SH-SY5Y (cell line): ENCODE measurements around the gene GNG7.

Source experiments
- GATA2 ChIP-seq: IDR thresholded peaks from 2 replicates; pipeline ENCODE4 v1.6.1; 2011; ENCODE audit warnings: mild to moderate bottlenecking, low read depth, low read length
- GATA3 ChIP-seq: IDR thresholded peaks from 2 replicates; pipeline ENCODE4 v1.6.1; 2011; ENCODE audit warnings: low read depth, mild to moderate bottlenecking, low read length, moderate library complexity

GNG7 gene

DNA sequence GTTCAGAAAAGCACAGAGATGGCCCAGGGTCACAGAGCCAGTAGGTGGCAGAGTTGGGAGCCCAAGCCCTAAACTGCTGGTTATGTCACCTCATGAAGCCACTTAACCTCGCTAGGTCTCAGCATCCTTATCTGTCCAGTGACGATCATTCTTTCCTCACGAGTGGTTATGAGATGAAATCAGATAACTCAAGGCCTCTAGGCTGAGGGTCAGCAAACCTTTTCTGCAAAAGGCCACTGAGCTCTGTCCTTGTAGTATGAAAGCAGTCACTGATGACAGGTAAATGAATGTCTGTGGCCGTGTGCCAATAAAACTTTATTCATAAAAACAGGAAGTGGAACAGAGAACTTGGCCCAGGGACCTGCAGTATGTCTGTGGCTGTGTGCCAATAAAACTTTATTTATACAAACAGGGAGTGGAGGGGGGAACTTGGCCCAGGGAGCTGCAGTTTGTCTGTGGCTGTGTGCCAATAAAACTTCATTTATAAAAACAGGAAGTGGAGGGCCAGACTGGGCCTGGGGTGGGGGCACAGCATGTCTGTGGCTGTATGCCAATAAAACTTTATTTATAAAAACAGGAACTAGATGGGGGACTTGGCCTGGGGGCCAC, 71.2 kb downstream of the GNG7 start:
- no peak for TF ChIP-seq GATA3
- no peak for TF ChIP-seq GATA2

DNA sequence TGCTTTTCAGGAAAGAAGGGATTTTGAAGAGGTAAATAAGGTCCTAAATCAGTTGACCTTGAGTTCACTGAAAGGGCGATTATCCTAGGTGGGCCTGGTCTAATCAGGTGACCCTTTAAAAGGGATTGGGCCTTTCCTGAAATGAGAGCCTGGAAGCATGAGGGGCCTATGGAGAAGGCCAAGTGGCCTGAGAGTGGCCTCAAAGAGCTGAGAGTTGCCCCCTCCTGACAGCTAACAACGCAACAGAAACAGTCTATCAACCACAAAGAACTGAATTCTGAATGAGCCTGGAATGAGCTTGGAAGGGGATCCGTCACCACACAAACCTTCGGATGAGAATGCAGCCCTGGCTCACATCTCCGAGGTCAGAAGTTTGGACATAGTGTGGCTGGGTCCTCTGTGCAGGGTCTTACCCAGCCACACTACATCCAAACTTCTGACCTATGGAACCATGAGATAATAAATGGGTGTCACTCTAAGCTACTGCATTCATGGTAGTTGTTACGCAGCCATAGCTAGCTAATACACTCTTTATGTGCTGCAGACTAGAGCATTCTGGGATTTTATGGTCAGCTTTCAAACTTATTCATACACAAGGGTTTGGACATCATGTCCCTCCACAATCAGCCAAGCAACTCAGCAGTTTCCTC, 72.0 kb downstream of the GNG7 start:
- TF ChIP-seq GATA2 (no peak), GATA3 (no peak)

DNA sequence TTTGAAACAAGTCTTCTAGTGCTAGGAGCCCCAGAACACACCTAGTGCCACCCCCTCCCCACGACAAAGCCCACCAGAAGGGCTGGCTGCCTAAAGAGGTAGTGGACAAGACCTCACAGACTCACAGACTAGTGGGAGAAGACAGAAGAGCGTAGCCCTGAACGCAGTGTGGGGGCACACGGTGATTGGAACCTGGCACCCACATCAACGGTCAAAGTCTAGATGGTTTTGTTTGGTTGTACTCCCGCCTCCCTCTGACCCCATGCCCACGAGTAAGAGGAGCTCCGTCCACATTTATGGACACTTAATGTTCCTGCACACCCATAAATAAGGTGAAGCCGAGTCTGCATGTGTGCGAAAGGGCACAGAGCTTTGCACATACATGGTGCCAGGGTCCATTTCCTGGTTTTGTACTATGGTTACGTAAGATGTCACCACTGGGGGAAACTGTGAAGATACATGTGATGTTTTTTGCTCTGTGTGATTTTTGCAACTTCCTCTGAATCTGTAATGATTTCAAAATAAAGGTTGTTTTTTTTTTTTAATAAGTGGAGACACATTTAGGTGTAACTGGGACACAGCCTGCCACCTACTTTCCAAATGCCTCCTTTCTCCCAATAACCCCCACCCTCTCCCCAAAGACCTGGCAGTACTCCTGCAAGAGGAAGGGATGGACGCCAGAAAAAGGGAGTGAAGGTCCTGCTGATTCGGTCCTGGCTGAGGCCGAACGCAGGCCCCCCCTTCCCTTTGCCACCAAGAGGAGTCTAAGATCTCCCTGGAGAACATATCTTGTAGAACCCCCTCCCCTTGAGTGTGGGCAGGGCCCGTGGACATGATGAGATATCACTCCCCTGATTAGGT, 72.8 kb downstream of the GNG7 start:
- TF ChIP-seq GATA2 (no peak), GATA3 (no peak)

DNA sequence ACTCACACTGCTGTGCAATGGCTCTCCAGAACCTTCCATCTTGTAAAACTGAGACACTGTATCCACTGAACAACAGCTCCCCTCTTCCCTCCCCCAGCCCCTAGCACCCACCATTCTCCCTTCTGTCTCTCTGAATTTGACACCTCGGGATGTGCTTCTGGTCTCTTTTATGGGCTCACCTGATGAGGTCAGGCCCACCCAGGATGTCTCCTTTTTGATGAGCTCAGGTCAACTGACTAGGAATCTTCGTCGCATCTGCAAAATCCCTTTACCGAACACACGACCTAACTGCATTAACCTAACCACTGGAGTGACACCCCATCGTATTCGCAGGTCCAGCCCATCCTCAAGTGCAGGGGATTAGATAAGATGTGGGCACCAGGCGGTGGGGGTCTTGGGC, 73.9 kb downstream of the GNG7 start:
- TF ChIP-seq GATA3: no peak
- TF ChIP-seq GATA2: no peak

DNA sequence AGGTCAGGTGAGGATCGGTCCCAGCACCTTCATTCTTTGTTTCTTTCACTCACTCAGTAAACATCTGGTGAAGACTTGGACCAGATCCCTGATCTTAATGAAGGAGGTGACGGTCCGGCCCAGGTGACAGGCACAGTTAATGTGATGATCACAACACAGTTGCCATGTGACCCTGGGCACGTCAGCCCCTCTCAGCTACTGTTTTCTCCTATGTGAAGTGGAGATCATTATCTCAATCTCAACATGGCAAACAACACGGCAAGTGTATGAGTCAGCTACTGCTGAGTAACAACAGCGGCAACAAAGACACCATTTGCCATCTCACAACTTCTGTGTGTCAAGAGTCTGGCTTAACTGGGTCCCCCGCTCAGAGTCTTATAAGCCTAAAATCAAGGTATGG, 74.6 kb downstream of the GNG7 start:
- TF ChIP-seq GATA3 (no peak), GATA2 (no peak)

DNA sequence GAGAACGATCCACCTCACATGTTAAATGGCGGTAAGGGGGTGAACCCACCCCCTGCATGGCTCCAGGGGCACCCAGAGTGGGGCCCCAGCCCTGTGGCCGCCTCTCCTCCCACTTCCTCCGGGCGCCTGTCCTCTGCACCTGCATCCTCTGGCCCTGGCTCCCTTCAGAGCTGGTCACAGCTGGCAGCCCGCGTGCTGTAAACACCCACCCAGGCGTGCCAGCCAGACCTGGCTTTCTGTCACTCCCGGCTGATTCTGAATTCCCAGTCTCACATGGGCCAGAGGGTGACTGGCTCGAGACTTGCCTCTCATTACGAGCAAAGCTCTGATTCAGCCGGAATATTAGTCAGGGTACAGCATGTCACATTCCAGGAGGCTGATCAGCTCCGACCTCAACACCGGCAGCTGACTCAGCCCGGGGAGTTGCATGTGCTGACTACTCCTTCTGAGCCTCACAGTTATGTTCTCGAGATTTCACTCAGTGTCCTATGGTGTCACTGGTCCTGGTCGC, 75.1 kb downstream of the GNG7 start:
- no peak for TF ChIP-seq GATA3
- TF ChIP-seq GATA2: no peak

DNA sequence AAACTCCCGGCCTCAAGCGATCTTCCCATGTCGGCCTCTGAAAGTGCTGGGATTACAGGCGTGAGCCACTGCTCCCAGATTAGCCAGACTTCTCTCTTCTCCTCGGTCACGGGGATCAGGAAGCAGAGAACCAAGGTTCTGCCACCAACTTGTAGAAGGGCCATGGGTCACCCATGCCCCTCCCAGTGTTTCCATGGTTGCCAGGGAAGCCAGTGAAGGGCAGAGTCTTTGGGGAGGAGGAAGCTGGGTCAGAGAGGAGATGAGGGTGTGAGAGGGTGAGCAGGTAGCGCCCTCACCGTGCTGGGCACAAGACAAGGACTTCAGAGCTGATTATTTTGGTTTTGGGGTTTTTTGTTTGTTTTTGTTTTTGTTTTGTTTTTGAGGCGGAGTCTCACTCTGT, 77.1 kb downstream of the GNG7 start:
- TF ChIP-seq GATA2 (no peak), GATA3 (no peak)

DNA sequence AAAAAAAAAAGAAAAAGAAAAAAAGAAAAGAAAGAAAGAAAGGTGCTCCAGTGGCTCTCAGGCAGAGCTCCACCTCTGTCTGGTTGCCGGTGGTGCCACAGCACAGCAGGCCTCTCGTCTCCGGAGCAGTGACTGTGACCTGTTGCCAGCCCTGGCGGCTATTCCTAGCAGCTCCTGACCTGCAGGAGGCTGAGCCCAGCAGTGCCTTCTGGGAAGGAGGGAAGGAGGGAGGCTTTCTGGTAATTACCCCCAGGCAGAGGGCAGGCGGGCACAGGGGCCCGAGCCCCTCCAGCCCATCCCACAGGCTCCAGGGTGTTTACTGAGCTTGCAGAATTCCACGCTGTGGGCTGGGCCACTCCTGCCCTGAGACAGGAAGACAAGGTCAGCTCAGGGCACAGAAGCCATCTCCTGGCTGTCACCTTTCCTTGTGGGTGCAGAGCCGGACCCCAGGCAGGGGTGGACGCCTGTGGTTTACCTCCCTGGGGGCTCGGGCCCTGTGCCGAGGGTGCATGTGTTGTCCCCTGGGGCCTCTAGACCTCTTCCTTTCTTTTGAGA, 77.9 kb downstream of the GNG7 start:
- TF ChIP-seq GATA2 (no peak), GATA3 (no peak)

DNA sequence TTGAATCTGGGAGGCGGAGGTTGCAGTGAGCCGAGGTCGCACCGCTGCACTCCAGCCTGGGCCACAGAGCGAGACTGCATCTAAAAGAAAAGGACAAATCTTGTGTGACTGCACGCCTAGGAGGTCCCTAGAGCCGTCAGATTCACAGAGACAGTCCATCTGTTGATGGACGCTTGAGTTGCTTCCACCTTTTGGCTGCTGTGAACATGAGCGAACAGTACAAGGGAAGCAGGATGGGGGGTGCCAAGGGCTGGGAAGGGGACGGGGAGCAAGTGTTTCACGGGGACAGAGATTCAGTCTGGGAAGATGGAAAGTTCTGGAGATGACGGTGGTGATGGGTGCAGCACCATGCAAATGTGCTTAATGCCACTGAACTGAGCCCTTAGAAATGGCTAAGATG, 78.7 kb downstream of the GNG7 start:
- TF ChIP-seq GATA3 (no peak), GATA2 (no peak)

DNA sequence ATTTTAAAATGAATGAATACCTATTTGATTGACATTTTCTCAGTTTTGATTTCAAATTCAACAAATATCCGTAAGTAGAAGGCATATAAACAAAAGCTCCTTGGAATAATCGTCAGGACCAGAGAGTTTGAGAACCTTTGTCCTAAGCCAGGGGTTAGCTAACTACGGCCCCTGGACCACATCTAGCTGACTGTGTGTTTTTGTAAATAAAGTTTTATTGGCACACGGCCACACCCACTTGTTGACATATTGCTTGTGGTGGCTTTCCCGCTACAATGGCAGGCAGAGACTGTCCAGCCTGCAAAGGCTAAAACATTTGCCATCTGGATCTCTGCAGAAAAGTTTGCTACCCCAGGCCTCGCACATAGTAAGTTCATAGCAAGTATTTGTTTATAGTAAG, 83.4 kb downstream of the GNG7 start:
- no peak for TF ChIP-seq GATA3
- TF ChIP-seq GATA2: no peak

DNA sequence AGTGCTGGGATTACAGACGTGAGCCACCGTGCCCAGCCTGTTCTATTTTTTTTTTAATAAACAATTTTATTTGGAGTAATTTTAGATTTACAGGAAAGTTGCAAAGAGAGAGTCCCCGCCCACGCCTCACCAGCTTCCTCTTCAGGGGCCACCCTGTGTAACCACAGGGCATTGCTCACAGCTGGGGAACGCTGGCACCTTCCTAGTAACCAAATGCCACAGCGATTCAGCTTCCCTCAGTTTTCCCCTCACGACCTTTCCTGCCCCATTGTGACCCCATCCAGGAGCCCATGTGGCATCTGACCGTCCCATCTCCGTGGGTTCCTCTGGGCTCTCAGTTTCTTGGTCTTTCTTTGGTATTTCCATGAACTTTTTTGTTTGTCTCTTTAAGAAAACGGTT, 83.9 kb downstream of the GNG7 start:
- no peak for TF ChIP-seq GATA3
- TF ChIP-seq GATA2: no peak

DNA sequence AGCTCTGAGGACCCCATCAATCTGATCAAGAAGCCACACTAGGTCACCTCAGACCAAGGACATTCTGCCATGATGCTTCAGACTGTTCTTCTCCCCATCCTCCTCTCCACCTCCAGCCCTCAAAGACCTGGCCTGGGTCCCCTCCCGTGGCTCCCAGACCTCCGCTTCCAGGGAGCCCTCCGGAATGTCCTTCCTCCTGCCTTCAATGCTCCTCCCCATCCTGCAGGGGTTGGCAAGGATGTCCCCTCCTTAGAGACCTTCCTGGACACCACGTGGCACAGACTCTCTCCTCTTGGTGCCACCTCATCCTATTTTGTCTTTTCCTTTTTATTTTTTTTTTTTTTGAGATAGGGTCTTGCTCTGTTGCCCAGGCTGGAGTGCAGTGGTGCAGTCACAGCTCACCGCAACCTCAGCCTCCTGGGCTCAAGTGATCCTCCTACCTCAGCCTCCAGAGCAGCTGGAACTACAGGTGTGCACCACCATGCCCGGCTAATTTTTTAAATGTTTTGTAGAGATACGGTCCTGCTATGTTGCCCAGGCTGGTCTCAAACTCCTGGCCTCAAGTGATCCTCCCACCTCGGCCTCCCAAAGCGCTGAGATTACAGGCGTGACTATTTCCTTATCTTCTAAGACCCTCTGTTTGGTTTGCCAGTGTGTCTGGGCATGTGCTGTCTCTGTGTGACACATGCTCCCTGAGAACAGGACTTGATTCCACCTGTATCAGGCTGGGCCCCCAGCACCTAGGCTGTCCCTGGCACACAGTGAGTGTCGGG, 84.9 kb downstream of the GNG7 start:
- TF ChIP-seq GATA2 (no peak), GATA3 (no peak)

DNA sequence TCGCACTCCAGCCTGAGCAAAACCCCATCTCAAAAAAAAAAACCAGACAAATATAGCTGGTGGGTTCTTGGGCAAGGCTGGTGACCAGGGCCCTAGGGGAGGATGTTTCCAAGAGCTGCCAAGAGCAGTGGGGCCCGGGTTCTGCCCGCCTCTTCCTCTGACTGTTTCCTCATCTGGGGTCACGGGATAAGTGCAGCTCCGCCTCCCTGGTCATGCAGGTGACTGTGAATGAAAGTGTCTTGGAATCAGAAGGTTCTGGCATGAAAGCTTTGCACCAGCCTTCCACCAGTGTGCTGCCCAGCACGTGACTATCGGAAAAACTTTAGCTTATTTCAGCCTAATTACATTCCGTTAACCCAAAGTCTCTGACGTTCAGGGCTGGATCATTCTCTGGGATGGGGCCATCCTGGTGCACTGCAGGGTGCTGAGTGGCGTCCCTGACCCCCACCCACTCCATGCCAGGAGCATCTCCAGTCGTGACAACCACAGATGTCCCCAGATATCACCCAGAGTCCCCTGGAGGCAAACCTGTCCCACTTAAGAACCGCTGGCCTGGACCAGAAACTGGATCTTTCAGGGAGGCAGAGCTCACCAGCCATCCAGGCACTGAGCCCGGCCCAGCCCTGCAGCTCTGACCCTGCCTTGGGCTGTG, 85.6 kb downstream of the GNG7 start:
- no peak for TF ChIP-seq GATA3
- no peak for TF ChIP-seq GATA2

DNA sequence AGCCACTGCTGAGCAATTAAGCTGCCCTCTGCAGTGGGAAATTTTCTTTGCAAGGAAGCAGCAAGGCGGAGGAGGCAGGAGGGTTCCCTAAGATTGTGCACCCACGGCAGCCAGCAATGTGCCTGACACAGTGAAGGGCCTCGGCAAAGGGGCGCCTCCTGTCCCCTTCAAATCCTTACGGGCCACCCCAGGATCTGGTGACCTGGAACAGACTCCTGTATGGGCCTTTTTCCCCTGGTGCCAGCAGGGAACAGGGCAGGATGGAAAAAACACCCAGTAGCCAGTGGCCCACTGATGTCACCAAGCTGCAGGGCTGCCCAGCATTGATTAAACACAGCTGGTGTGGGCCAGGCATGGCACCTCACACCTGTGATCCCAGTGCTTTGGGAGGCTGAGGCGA, 86.7 kb downstream of the GNG7 start:
- TF ChIP-seq GATA2: no peak
- no peak for TF ChIP-seq GATA3
